IMR-90 (cell line): Measurements from ENCODE around the gene SYTL2. TPM values are rescaled to one million over a fixed set of nuclear protein-coding genes. Genes with fewer than 3 reads are reported as not detected.

Source experiments
- ATAC-seq: fragments of 200-7000 bp; cut with Tn5 transposase; 2 replicates; pipeline ENCODE4 v1.9.1; 2020; ENCODE audit warnings: low read depth, mild to moderate bottlenecking, moderate library complexity
- BruUV-seq: library from RNA; stranded (reverse); fragments of 400-500 nt; replicated peaks from 2 replicates; lab custom pipeline; 2021; lab: Mats Ljungman, UMichigan
- CTCF ChIA-PET: fragments of 300-600 bp; formaldehyde crosslinking; extraction: SDS; loops from one replicate; lab custom pipeline; 2021; ENCODE audit warnings: antibody characterized with exemption; lab: Yijun Ruan, JAX
- POLR2A ChIA-PET: fragments of 300-600 bp; sonication (Branson Sonifier 250); formaldehyde crosslinking; loops from one replicate; lab custom pipeline; 2022; ENCODE audit warnings: antibody characterized with exemption; ENCODE audit not compliant: unreplicated experiment; lab: Charles Lee
- DNase-seq: peaks from one replicate; pipeline ENCODE4 v3.0.0; 2013
- H2AFZ ChIP-seq: replicated peaks from 2 replicates; pipeline ENCODE3; 2013; ENCODE audit warnings: low read length, mild to moderate bottlenecking; ENCODE audit not compliant: poor library complexity
- H2AK5ac ChIP-seq: 2 replicates; pipeline ENCODE4 v1.6.1; 2013; ENCODE audit warnings: low read depth, low read length, inconsistent platforms
- H2AK9ac ChIP-seq: replicated peaks from 2 replicates; pipeline ENCODE3; 2013; ENCODE audit warnings: mild to moderate bottlenecking, low read depth, low read length, moderate library complexity; ENCODE audit not compliant: poor library complexity
- H2BK120ac ChIP-seq: 2 replicates; pipeline ENCODE4 v1.6.1; 2013; ENCODE audit warnings: low read depth, low read length, inconsistent platforms
- H2BK15ac ChIP-seq: 3 replicates; pipeline ENCODE4 v1.6.1; 2013; ENCODE audit warnings: low read depth, low read length, inconsistent platforms
- H2BK20ac ChIP-seq: 2 replicates; pipeline ENCODE4 v1.6.1; 2013; ENCODE audit warnings: low read depth, mild to moderate bottlenecking, inconsistent platforms, low read length, moderate library complexity
- H2BK5ac ChIP-seq: 2 replicates; pipeline ENCODE4 v1.6.1; 2013; ENCODE audit warnings: mild to moderate bottlenecking, low read depth, low read length, inconsistent platforms; ENCODE audit not compliant: poor library complexity, severe bottlenecking
- H3K14ac ChIP-seq: replicated peaks from 2 replicates; pipeline ENCODE4 v1.6.1; 2013; ENCODE audit warnings: low read depth, low read length, inconsistent platforms
- H3K18ac ChIP-seq: 2 replicates; pipeline ENCODE4 v1.6.1; 2013; ENCODE audit warnings: low read depth, low read length, control low read depth
- H3K23ac ChIP-seq: 2 replicates; pipeline ENCODE4 v1.6.1; 2013; ENCODE audit warnings: low read depth, low read length, inconsistent platforms
- H3K27ac ChIP-seq: 2 replicates; pipeline ENCODE4 v1.5.1; 2013; ENCODE audit warnings: mild to moderate bottlenecking, control low read depth, low read length; ENCODE audit not compliant: insufficient read depth
- H3K27me3 ChIP-seq: 2 replicates; pipeline ENCODE4 v1.6.1; 2013; ENCODE audit warnings: low read length; ENCODE audit not compliant: control insufficient read depth, insufficient read depth
- H3K36me3 ChIP-seq: 2 replicates; pipeline ENCODE4 v1.6.1; 2013; ENCODE audit warnings: low read length, mixed read lengths; ENCODE audit not compliant: control insufficient read depth, insufficient read depth
- H3K4ac ChIP-seq: 2 replicates; pipeline ENCODE4 v1.6.1; 2013; ENCODE audit warnings: low read depth, low read length, inconsistent platforms
- H3K4me1 ChIP-seq: 2 replicates; pipeline ENCODE4 v1.6.1; 2013; ENCODE audit warnings: low read length, mixed read lengths; ENCODE audit not compliant: control insufficient read depth, insufficient read depth
- H3K4me2 ChIP-seq: 2 replicates; pipeline ENCODE4 v1.6.1; 2013; ENCODE audit warnings: low read depth, mild to moderate bottlenecking, control low read depth, low read length, moderate library complexity
- H3K4me3 ChIP-seq: 2 replicates; pipeline ENCODE4 v1.5.1; 2013; ENCODE audit warnings: low read depth, mild to moderate bottlenecking, control low read depth, low read length, moderate library complexity; ENCODE audit not compliant: insufficient read depth
- H3K56ac ChIP-seq: 2 replicates; pipeline ENCODE4 v1.6.1; 2013; ENCODE audit warnings: low read length, inconsistent platforms; ENCODE audit not compliant: insufficient read depth; ENCODE audit errors: extremely low read depth
- H3K79me1 ChIP-seq, 2 experiments: 2 replicates each; pipeline ENCODE4 v1.6.1; 2013; ENCODE audit warnings: low read length in 2 of 2, inconsistent platforms in 1 of 2, low read depth in 1 of 2
- H3K9ac ChIP-seq: 2 replicates; pipeline ENCODE4 v1.6.1; 2013; ENCODE audit warnings: low read depth, low read length, control low read depth
- H3K9me1 ChIP-seq: 2 replicates; pipeline ENCODE4 v1.6.1; 2013; ENCODE audit warnings: low read length, inconsistent platforms; ENCODE audit not compliant: insufficient read depth
- H3K9me3 ChIP-seq: 2 replicates; pipeline ENCODE4 v1.6.1; 2013; ENCODE audit warnings: low read length; ENCODE audit not compliant: control insufficient read depth, insufficient read depth
- H4K20me1 ChIP-seq: 2 replicates; pipeline ENCODE4 v1.6.1; 2013; ENCODE audit warnings: low read length, inconsistent platforms; ENCODE audit not compliant: insufficient read depth
- H4K5ac ChIP-seq: 2 replicates; pipeline ENCODE4 v1.6.1; 2013; ENCODE audit warnings: mild to moderate bottlenecking, low read depth, low read length, control low read depth
- H4K8ac ChIP-seq, 2 experiments: 2 replicates each; pipeline ENCODE4 v1.6.1; 2013; ENCODE audit warnings: low read depth in 2 of 2, low read length in 2 of 2, control low read depth in 1 of 2, inconsistent platforms in 1 of 2
- H4K91ac ChIP-seq: 2 replicates; pipeline ENCODE4 v1.6.1; 2013; ENCODE audit warnings: low read depth, low read length, inconsistent platforms; ENCODE audit not compliant: insufficient read depth
- BHLHE40 ChIP-seq: fragments of 150-350 bp; IDR thresholded peaks from 2 replicates; pipeline ENCODE4 v1.6.1; 2016; ENCODE audit warnings: mild to moderate bottlenecking, low read depth, low read length
- CHD1 ChIP-seq: IDR thresholded peaks from 2 replicates; pipeline ENCODE4 v1.6.1; 2012; ENCODE audit warnings: low read depth, low read length, improper control_type of control experiment
- ELK1 ChIP-seq: fragments of 150-350 bp; IDR thresholded peaks from 2 replicates; pipeline ENCODE4 v1.6.1; 2016; ENCODE audit warnings: low read depth, mild to moderate bottlenecking, low read length, moderate library complexity, borderline replicate concordance
- POLR2A ChIP-seq: IDR thresholded peaks from 2 replicates; pipeline ENCODE4 v1.6.1; 2012; ENCODE audit warnings: mild to moderate bottlenecking, low read depth, low read length
- dilution Hi-C: fragments of 300-500 bp; cut with HindIII; formaldehyde crosslinking; loops from one replicate; pipeline ENCODE4 v1.14.3; 2018; ENCODE audit warnings: low sequenced_read_pairs; ENCODE audit not compliant: unreplicated experiment
- in situ Hi-C: fragments of 300-500 bp; cut with MboI; formaldehyde crosslinking; loops from 3 replicates; pipeline ENCODE4 v1.14.3; 2019; ENCODE audit warnings: low sequenced_read_pairs, inconsistent platforms, mixed read lengths
- intact Hi-C: fragments of 100-400 bp; cut with micrococcal nuclease; formaldehyde crosslinking; loops from 2 replicates; pipeline ENCODE4 v1.10.0; 2022
- polyA plus RNA-seq, 3 experiments: library from polyadenylated mRNA; depleted of rRNA; stranded (reverse); fragments of >200 nt; gene quantifications; 2 replicates each; pipeline ENCODE4 v1.2.3, GENCODE V29; 2012; ENCODE audit warnings: low replicate concordance in 1 of 3
- total RNA-seq: library from RNA; depleted of rRNA; stranded (reverse); fragments of >200 nt; gene quantifications from 2 replicates; pipeline ENCODE4 v1.2.3, GENCODE V29; 2012
- TF ChIP-seq, protein P1 (sequence below): conservative IDR thresholded peaks from 2 replicates; pipeline ENCODE4 v1.5.1; 2012; ENCODE audit warnings: mild to moderate bottlenecking, low read depth, low read length, improper control_type of control experiment

The SYTL2 gene
- total and polyA plus RNA-seq, 2 of the 4 experiments (the other 2 are of a cell fraction), result 45.2 to 70.0 TPM

GRCh38 chr11:85751724-85752123 is 59.2 kb downstream of the SYTL2 start:
- CTCF ChIA-PET, result no interaction called here
- POLR2A ChIA-PET, result no interaction called here

More at GRCh38 chr11:85751724-85752123, 59.2 kb downstream of the SYTL2 start:
- Histone ChIP-seq H3K18ac (no peak overlapping the region), H3K56ac (no peak overlapping the region), H2BK120ac (no peak overlapping the region), H4K8ac (no peak overlapping the region), H3K4me2 (no peak overlapping the region), H3K9me3 (no peaks in the 10 kb centered on the region), H3K9ac (no peak overlapping the region), H3K4me1 (peaks cover 26% of the 10 kb centered on the region), H3K36me3 (peaks cover 5% of the 10 kb centered on the region), H4K91ac (no peak overlapping the region), H3K14ac (0 out of 2 replicates have a peak overlapping the region, but pooled peaks have one; percentile 17), H2AK9ac (no peak overlapping the region), H3K27ac (no peak overlapping the region), H2BK20ac (0 out of 2 replicates have a peak overlapping the region, but pooled peaks have one; percentile 8), H2AK5ac (no peak overlapping the region; the same call in 1 of the 2 replicates), H2BK5ac (no peak overlapping the region), H4K5ac (no peak overlapping the region), H3K9me1 (peaks cover 19% of the 10 kb centered on the region; the same call in 1 of the 2 replicates), H2AFZ (no peak overlapping the region), H3K4ac (no peak overlapping the region), H2BK15ac (no peak overlapping the region), H3K23ac (no peak overlapping the region; the same call in 1 of the 2 replicates), H4K20me1 (no peaks in the 10 kb centered on the region), H3K27me3 (no peaks in the 10 kb centered on the region), H3K4me3 (no peak overlapping the region), H3K79me1 (peaks cover 0 to 3% of the 10 kb centered on the region in 2 experiments; a peak in 1 of 4 replicates)
- TF ChIP-seq, protein P1, sequence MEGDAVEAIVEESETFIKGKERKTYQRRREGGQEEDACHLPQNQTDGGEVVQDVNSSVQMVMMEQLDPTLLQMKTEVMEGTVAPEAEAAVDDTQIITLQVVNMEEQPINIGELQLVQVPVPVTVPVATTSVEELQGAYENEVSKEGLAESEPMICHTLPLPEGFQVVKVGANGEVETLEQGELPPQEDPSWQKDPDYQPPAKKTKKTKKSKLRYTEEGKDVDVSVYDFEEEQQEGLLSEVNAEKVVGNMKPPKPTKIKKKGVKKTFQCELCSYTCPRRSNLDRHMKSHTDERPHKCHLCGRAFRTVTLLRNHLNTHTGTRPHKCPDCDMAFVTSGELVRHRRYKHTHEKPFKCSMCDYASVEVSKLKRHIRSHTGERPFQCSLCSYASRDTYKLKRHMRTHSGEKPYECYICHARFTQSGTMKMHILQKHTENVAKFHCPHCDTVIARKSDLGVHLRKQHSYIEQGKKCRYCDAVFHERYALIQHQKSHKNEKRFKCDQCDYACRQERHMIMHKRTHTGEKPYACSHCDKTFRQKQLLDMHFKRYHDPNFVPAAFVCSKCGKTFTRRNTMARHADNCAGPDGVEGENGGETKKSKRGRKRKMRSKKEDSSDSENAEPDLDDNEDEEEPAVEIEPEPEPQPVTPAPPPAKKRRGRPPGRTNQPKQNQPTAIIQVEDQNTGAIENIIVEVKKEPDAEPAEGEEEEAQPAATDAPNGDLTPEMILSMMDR, result no peak
- TF ChIP-seq CHD1 (no peak), ELK1 (no peak), BHLHE40 (no peak), POLR2A (no peak)
- in situ Hi-C loops (no loop called here), intact Hi-C loops (no loop called here), dilution Hi-C loops (no loop called here)
- DNase-seq (peak; percentile 22), ATAC-seq (no peak; the same call in 1 of the 2 replicates)
- no TSS peak for BruUV-seq
